Mucosa of stomach (tissue), 1 donor: Measurements from ENCODE around the gene MSRB2.

Experiments
- H3K27me3 ChIP-seq: one replicate; pipeline ENCODE4 v1.7.0; 2013; ENCODE audit warnings: mild to moderate bottlenecking, low read length; ENCODE audit not compliant: control insufficient read depth, insufficient read depth
- H3K36me3 ChIP-seq: one replicate; pipeline ENCODE4 v1.7.0; 2013; ENCODE audit warnings: low read length; ENCODE audit not compliant: control insufficient read depth, insufficient read depth
- H3K4me1 ChIP-seq: one replicate; pipeline ENCODE4 v1.7.0; 2013; ENCODE audit warnings: mild to moderate bottlenecking, low read length; ENCODE audit not compliant: control insufficient read depth, insufficient read depth
- H3K4me3 ChIP-seq: one replicate; pipeline ENCODE4 v1.7.0; 2013; ENCODE audit warnings: low read length
- H3K9ac ChIP-seq: one replicate; pipeline ENCODE4 v1.7.0; 2013; ENCODE audit warnings: mild to moderate bottlenecking, low read length, moderate library complexity
- H3K9me3 ChIP-seq: one replicate; pipeline ENCODE4 v1.7.0; 2013; ENCODE audit warnings: mild to moderate bottlenecking, low read length, moderate library complexity; ENCODE audit not compliant: control insufficient read depth
- donor health status: Pancreatic carcinoma.

The MSRB2 gene

GRCh38 chr10:23158370-23158769 is 63.0 kb downstream of the MSRB2 start:
- Histone ChIP-seq H3K9ac (no peak overlapping the region), H3K4me3 (no peak overlapping the region), H3K27me3 (peaks cover 5% of the 10 kb centered on the region)

GRCh38 chr10:23171232-23171876 is 76.0 kb downstream of the MSRB2 start:
- H3K4me1 ChIP-seq, result no peaks in the 10 kb centered on the region

More at GRCh38 chr10:23158370-23158769, 63.0 kb downstream of the MSRB2 start:
- H3K36me3 ChIP-seq, result no peaks in the 10 kb centered on the region
- H3K4me1 ChIP-seq, result no peaks in the 10 kb centered on the region
- H3K9me3 ChIP-seq, result no peaks in the 10 kb centered on the region

More at GRCh38 chr10:23171232-23171876, 76.0 kb downstream of the MSRB2 start:
- Histone ChIP-seq H3K36me3 (no peaks in the 10 kb centered on the region), H3K4me3 (no peak overlapping the region), H3K9ac (no peak overlapping the region), H3K9me3 (no peaks in the 10 kb centered on the region), H3K27me3 (peaks cover 45% of the 10 kb centered on the region)
